ENCODE data around the gene CYP2A7.
"Not testable (repeated sequence)": the region's sequence is repeated elsewhere in the genome, so short reads cannot be mapped to it uniquely, and the experiment has no call there.

CYP2A7 gene

DNA sequence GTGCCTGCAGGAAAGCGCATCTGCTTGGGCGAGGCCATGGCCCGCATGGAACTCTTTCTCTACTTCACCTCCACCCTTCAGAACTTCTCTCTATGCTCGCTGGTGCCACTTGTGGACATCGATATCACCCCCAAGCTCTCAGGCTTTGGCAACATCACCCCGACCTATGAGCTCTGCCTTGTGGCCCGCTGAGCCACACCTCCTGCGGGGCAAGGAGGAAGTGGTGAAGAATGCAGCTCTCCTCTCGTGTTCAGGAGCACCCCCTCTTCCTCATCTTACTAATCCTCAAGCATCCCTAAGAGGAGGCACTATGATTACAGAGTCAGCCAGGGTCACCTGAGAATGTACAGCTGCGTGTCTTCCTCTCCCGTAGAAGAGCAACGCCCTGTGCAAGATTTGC, 17.9 kb upstream of the CYP2A7 start:
- not testable (repeated sequence) for DNase-seq (ENCODE audit: low read depth in 2 of 2, low spot score in 1 of 2)

DNA sequence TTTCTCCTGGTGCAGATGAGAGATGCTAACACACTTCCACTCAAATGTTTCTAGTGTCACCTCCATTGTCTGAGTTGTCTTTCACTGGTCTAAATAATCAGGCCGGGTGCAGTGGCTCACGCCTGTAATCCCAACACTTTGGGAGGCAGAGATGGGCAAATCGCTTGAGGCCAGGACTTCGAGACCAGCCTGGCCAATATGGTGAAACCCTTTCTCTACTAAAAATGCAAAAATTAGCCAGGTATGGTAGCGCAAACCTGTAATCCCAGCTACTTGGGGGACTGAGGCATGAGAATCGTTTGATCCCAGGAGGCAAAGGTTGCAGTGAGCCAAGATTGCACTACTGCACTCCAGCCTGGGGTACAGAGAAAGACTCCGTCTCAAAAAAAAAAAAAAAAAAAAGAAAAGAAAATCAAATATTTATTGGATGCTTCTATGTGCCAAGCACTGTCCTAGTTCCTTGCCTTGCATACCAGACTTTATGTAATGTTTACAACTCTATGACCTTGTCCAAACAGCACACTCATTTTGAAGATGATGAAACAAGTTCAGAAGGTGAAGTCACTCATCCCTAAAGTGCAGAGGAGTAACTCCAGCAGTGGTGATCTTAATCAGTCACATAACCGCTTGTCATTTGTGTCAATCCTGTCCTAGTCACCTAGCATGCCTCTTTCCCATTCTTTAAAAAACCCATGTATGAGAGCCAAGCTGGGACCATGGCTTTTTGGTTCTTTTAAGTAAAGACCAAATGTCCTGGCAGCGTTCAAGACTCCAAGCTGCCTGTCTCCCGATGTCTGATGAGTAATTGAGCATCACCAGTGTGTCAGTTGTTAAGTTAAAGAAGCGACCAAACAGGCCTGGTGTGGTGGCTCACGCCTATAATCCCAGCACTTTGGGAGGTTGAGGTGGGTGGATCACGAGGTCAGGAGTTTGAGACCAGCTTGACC, 15.1 kb upstream of the CYP2A7 start:
- DNase-seq (ENCODE audit: low read depth in 2 of 2, low spot score in 1 of 2): not testable (repeated sequence)

DNA sequence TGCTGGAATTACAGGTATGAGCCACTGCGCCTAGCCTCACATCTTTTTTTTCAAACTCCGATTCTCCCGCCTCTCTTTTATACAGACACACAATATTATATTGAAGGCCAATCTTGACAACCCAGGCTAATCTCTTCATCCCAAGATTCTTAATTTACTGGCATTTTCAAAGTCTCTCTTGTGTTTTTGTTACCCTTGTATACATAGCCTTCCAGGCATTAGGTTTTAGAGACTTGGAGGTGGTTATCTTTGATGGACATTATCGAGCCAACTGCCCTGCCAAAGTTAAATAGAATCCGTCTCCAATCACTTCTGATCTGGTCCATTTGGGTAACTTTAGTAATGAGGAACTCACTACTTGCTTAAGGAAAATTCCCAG, 14.4 kb upstream of the CYP2A7 start:
- DNase-seq (ENCODE audit: low read depth in 2 of 2, low spot score in 1 of 2): no peak

DNA sequence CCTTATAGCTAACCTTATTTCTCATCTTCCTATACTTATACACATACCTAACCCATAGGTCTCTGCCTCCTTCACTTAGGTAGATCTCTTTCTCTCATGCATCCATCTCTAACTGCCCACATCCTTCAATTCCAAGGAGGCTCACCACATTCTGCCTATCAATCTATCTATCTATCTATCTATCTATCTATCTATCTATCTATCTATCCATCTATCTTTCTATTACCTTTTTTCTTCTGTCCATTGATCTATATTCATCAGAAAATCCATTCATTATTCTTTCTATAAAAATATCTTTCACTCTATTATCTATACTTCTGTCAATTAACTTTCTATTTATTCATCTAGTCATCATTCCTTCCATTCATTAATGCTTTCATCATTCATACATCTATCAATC, 11.1 kb upstream of the CYP2A7 start:
- DNase-seq (ENCODE audit: low read depth in 2 of 2, low spot score in 1 of 2): no peak

DNA sequence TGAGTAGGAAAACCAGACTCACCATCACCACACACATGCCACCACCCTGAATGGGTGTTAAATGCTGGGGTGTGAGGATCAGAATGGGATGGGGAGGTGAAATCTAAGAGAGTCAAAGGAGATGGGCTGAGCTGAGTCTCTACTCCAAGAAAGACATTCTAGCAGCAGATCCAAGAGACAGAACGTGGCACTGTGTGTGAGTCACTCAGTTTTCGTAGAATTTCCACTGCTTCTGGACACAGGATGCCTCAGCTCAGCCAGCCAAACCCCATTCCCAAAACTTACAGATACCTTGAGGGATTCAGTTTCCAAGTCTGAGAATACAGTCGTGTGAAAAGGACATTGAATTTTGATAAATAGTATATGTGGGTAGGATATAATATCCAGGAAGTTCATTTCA, 7.3 kb upstream of the CYP2A7 start:
- DNase-seq (ENCODE audit: low read depth in 2 of 2, low spot score in 1 of 2): no peak

DNA sequence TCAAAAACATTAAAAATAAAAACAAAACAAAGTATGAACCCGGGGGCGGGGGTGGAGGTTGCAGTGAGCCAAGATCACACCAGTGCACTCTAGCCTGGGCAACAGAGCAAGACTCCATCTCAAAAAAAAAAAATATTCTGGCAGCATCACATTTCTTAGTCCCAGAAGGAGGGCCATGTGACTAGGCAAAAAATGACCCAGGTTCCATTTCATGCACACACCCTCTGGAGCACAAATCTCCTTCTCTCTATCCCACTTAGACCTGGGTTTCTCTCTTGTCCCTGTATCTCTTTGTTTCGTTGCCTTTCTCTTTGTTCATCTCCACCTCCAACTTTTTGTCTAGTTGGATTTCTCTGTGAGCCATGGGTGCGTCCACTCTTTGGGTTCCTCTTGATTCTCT, 6.2 kb upstream of the CYP2A7 start:
- no peak for DNase-seq (ENCODE audit: low read depth in 2 of 2, low spot score in 1 of 2)

DNA sequence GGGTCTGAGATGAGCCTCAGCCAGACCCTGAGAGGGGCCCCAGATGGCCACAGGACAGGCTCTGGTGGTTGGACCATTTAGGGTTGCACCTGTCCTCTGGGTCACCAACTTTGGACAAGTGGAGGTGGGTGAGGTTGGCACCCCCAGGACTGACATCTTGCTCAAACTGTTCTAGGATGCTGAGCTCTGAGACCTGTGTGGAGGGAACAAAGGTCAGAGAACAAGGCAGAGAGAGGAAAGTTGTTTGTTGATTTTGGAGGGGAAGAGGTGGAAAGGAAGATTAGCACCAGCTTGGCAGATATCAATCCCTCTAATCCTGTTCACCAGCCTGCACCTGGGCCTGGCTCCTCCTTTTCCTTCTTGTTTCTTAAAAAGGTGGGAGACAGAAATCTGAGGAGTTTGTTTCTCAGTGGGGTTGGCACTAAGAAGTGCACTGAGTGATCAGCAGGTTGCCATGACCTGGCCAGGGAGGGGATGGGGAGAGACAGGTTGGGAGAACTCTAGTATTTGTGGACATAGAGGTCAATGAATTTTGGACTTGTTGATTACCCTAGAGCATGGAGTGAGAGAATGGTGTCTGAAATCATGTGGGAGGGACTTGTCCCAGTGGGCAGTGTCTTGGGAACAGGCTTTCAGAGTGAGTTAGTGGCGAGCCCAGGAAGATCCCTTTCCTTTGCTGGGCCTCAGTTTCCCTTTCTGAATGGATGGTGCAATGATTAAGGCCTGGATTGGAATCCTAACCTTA, 2.3 kb upstream of the CYP2A7 start:
- not testable (repeated sequence) for DNase-seq (ENCODE audit: low read depth in 2 of 2, low spot score in 1 of 2)

DNA sequence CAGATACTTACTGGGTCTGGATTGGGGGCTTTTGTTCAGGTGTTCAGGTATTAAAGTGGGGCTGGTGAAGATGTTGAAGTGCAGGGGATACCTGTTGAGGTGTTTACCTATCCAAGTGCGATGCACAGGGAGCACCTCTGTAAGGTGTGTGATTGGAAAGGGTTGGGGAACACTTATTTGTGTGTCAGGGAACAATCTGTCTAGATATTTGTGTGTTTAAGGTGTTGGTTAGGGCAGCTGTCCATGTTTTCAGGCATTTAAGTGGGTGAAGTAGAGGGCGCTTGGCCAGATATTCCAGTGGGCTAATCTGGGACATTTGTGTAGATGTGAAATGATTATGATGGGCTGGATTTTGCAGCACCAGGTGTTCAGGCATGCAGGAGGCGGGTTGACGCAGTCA, 2.7 kb downstream of the CYP2A7 start:
- DNase-seq (ENCODE audit: low read depth in 2 of 2, low spot score in 1 of 2): not testable (repeated sequence)

DNA sequence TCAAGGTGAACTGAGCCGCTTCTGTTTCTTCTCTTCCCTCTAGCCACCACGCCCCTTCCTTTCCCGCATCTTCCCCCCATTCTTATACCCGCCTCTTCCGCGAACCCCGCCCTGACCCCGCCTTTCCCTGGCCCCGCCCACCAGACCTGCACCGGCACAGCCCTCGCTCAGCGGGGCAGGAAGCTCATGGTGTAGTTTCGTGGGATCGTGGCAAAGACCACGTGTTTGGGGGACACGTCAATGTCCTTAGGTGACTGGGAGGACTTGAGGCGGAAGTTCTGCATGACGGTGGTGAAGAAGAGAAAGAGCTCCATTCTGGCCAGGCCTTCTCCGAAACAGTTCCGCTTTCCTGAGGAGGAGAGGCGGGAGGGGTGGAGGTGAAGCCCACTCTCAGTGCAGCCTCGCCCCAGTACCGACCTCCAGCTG, 6.5 kb downstream of the CYP2A7 start:
- peak; percentile 59 to 60 for DNase-seq (ENCODE audit: low read depth in 2 of 2, low spot score in 1 of 2)

DNA sequence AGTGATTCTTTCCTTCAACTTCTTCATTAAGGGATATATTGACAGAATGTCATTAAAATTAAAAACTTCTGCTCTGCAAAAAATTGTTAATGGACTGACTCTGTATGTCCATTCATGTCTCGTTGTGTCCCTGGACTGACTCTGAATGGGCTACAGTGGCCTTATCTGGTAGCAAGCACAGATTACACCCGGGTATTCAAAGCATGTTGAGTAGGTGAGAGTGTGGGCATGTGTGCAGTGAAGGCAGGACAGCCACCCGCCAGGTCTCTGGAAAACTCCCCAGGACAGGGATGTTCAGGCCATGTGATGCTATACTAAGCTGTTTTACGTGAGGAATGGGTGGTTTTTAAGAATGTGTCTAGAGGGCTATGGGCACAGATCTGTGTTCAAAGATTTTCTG, 7.2 kb downstream of the CYP2A7 start:
- DNase-seq (ENCODE audit: low read depth in 2 of 2, low spot score in 1 of 2): not testable (repeated sequence)

DNA sequence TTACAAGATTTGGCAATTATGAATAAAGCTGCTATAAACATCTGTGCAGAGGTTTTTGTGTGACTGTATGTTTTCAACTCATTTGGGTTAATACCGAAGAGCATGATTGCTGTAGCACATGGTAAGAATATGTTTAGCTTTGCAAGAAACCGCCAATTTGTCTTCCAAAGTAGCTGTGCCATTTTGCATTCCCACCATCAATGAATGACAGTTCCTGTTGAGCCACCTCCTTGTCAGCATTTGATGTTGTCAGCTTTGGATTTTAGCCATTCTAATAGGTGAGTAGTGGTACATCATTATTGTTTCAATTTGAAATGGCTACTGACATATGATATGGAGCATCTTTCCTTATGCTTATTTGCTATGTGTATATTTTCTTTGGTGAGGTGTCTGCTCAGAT, 8.2 kb downstream of the CYP2A7 start:
- not testable (repeated sequence) for DNase-seq (ENCODE audit: low read depth in 2 of 2, low spot score in 1 of 2)

DNA sequence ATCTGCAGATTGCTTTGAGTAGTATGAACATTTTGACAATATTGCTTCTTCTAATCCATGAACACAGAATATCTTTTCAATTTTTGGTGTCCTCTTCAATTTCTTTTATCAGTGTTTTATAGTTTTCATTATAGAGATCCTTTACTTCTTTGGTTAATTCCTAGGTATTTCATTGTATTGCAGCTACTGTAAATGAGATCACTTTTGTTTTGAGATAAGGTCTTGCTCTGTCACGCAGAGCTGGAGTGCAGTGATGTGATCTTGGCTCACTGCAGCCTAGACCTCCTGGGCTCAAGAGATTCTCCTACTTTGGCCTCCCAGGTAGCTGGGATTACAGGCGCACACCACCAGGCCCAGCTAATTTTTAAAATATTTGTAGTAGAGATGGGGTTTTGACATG, 9.8 kb downstream of the CYP2A7 start:
- no peak for DNase-seq (ENCODE audit: low read depth in 2 of 2, low spot score in 1 of 2)

DNA sequence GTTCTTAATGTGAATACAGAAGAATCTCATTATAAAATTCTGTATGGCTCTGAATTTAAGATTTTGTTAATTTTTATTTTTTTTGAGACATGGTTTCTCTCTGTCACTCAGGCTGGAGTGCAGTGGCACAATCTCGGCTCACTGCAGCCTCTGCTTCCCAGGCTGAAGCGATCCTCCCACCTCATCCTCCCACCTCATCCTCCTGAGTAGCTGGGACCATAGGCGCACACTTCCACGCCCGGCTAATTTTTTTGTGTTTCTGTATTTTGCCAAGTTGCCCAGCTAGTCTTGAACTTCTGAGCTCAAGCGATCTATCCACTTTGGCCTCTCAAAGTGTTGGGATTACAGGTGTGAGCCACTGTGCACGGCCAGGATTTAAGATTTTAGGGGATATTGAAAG, 14.3 kb downstream of the CYP2A7 start:
- no peak for DNase-seq (ENCODE audit: low read depth in 2 of 2, low spot score in 1 of 2)

DNA sequence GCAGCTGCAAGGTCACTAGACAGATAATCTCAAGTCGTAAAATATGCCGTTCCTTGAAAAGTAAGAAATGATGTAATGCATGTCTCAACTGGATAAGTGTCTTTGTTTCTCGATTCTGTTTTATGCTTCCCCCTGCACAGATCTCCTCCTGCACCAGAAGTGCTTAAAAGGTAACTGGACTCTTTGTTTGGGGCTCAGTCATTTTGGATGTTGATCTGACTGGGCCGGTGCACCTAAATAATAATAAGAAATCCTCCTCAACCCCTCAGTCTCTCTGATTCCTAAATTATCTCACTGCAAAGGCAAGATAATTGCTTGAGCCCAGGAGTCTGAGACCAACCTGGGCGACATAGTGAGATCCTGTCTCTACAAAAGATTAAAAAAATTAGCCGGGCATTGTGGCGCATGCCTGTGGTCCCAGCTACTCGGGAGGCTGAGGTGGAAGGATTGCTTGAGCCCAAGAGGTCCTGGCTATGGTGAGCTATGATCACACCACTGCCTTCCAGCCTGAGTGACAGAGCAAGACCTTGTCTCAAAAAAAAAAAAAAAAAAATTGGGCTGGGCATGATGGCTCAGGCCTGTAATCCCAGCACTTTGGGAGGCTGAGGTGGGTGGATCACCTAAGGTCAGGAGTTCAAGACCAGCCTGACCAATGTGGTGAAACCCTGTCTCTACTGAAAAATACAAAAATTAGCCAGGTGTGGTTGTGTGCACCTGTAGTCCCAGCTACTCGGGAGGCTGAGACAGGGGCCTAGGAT, 17.1 kb downstream of the CYP2A7 start:
- not testable (repeated sequence) for DNase-seq (ENCODE audit: low read depth in 2 of 2, low spot score in 1 of 2)

DNA sequence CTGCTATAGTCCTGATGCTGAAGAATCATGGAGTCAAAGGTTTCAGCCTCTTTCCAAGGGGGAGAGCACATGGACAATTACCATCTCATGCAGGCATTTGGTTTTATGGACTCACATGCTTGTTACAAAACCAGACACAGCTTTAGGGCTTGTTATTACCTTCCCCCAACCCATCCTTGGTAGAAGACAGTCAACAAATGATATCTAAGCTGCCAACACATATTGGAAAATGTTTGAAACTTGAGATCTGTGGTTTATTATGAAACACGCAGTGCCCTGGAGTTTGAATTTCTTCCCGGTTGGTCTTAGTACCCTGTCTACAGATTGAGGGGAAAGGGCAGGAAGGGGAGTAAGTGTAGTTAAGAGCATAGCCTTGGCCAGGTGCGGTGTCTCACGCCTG, 19.2 kb downstream of the CYP2A7 start:
- DNase-seq (ENCODE audit: low read depth in 2 of 2, low spot score in 1 of 2): no peak

DNA sequence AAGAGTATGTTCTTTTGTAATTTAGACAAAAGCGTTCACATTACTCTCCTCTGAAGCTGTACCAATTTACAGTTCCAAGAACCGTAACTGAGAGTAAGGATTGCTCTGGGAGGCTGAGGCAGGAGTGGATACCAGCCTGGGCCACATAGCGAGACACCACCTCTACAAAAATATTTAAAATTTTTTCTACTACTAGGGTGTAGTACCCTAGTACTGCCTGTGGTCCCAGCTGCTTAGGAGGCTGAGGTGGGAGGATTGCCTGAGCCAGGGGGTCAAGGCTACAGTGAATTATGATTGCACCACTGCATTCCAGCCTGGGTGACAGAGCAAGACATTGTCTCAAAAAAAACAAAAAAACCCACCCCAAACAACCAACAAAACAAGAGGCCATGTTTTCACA, 19.7 kb downstream of the CYP2A7 start:
- DNase-seq (ENCODE audit: low read depth in 2 of 2, low spot score in 1 of 2): no peak

DNA sequence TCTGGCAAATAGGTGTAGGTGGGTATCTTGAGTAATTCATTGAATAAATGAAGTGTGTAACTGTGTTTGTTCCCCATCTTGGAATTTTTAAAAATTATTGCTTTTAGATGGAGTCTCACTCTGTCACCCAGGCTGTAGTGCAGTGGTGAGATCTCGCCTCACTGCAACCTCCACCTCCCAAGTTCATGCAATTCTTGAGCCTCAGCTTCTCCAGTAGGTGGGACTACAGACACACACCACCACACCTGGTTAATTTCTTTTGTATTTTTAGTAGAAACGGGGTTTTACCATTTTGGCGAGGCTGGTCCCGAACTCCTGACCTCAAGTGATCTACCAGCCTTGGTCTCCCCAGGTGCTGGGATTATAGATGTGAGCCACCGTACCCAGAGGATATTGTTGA, 23.9 kb downstream of the CYP2A7 start:
- no peak for DNase-seq (ENCODE audit: low read depth in 2 of 2, low spot score in 1 of 2)

DNA sequence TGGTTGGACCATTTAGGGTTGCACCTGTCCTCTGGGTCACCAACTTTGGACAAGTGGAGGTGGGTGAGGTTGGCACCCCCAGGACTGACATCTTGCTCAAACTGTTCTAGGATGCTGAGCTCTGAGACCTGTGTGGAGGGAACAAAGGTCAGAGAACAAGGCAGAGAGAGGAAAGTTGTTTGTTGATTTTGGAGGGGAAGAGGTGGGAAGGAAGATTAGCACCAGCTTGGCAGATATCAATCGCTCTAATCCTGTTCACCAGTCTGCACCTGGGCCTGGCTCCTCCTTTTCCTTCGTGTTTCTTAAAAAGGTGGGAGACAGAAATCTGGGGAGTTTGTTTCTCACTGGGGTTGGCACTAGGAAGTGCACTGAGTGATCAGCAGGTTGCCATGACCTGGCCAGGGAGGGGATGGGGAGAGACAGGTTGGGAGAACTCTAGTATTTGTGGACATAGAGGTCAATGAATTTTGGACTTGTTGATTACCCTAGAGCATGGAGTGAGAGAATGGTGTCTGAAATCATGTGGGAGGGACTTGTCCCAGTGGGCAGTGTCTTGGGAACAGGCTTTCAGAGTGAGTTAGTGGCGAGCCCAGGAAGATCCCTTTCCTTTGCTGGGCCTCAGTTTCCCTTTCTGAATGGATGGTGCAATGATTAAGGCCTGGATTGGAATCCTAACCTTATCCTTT, 29.4 kb downstream of the CYP2A7 start:
- DNase-seq (ENCODE audit: low read depth in 2 of 2, low spot score in 1 of 2): not testable (repeated sequence)

DNA sequence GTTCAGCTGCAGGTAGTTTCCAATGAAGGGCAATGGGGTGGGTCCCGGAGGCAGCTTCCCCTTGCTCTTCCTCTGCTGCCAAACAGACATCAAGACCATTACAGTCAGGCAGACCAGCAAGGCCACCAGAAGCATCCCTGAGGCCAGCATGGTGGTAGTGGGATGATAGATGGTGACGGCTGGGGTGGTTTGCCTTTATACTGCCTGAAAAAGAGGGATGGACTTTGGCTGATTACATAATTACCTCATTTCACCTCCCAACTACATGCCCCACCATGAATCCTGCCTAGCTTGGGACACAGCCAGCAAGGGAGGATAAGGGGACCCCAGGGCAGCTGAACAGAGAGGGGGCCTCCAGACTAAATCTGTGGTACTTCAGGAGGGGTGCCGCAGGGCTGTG, 31.8 kb downstream of the CYP2A7 start, which contains the start of gene CYP2A6:
Gene CYP2A6 (minus strand): TSS at position 171 of the 400 bp plus-strand sequence. CDS start 21 bp downstream, at position 150.
- not testable (repeated sequence) for DNase-seq (ENCODE audit: low read depth in 2 of 2, low spot score in 1 of 2)

DNA sequence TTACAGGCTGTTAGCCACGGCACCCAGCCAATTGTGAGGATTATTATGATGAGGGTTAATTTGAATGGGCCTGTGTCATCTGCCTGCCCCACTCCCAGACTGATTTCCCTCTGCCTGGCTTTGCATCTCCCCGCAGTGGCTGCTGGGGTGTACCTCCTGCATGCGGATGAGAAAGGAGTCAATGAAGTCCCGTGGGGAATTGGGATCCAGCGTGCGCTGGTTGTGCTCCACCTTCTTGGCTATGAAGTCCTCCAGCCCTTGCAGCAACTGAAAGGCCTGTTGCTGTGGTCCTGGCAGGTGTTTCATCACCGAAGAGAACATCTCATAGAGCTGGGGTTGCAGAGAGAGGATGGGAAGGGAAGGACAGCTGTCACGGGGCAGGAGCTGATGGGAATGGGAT, 35.3 kb downstream of the CYP2A7 start:
- not testable (repeated sequence) for DNase-seq (ENCODE audit: low read depth in 2 of 2, low spot score in 1 of 2)

DNA sequence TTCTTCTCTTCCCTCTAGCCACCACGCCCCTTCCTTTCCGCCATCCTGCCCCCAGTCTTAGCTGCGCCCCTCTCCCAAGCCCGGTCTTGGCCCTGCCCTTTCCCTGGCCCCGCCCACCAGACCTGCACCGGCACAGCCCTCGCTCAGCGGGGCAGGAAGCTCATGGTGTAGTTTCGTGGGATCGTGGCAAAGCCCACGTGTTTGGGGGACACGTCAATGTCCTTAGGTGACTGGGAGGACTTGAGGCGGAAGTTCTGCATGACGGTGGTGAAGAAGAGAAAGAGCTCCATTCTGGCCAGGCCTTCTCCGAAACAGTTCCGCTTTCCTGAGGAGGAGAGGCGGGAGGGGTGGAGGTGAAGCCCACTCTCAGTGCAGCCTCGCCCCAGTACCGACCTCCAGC, 38.4 kb downstream of the CYP2A7 start:
- peak in 1 of 2 donors; percentile 54 for DNase-seq (ENCODE audit: low read depth in 2 of 2, low spot score in 1 of 2)

All from stimulated activated CD8-positive, alpha-beta memory T cell treated with anti-CD3 and anti-CD28 coated beads, Interleukin-4, amount 100 ng/mL, for 1 hour (primary cell).